HCT116 (cell line): ENCODE data around the gene ACADSB.

Experiments used
- EZH2 ChIP-seq: fragments of 200-600 bp; sonication (generic); IDR thresholded peaks from 2 replicates; pipeline ENCODE4 v1.6.1; 2017; ENCODE audit warnings: antibody characterized with exemption, mixed run types
- POLR2AphosphoS5 ChIP-seq: IDR thresholded peaks from 2 replicates; pipeline ENCODE4 v1.6.1; 2011; ENCODE audit warnings: mild to moderate bottlenecking, low read depth, low read length, moderate library complexity
- TF ChIP-seq, protein P1 (sequence below), 3 experiments: fragments of 200-600 bp in 1 of 3; sonication (generic) in 1 of 3; IDR thresholded peaks in 2 of 3; conservative IDR thresholded peaks in 1 of 3; 2 replicates each; pipeline ENCODE4 v1.5.1; 2012 to 2017; ENCODE audit warnings: low read depth in 2 of 3, low read length in 2 of 3, antibody characterized with exemption in 1 of 3, borderline replicate concordance in 1 of 3, control low read depth in 1 of 3, mild to moderate bottlenecking in 1 of 3, mixed read lengths in 1 of 3, mixed run types in 1 of 3, moderate library complexity in 1 of 3; ENCODE audit not compliant: insufficient read depth in 1 of 3
- TF ChIP-seq, protein P2 (sequence below): IDR thresholded peaks from 2 replicates; pipeline ENCODE4 v1.6.1; 2012; ENCODE audit warnings: low read depth

DNA sequence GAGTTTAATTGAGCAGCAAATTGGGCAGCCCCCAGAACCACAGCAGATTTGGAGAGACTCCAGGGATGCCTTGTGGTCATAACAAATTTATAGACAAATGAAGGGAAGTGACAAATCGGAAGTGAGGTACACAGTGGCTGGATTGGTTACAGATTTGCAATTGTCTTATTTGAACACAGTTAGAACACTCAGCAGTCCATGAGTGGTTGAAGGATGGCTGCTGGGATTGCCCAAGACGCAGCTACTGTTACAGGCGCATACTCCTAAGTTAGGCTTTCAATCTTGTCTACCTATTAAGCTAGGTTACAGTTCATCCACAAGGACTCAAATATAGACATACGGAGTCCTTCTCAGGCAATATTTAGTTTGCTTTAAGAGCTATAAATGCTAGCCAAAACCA is 7.4 kb downstream of the ACADSB start:
- TF ChIP-seq, protein P1, sequence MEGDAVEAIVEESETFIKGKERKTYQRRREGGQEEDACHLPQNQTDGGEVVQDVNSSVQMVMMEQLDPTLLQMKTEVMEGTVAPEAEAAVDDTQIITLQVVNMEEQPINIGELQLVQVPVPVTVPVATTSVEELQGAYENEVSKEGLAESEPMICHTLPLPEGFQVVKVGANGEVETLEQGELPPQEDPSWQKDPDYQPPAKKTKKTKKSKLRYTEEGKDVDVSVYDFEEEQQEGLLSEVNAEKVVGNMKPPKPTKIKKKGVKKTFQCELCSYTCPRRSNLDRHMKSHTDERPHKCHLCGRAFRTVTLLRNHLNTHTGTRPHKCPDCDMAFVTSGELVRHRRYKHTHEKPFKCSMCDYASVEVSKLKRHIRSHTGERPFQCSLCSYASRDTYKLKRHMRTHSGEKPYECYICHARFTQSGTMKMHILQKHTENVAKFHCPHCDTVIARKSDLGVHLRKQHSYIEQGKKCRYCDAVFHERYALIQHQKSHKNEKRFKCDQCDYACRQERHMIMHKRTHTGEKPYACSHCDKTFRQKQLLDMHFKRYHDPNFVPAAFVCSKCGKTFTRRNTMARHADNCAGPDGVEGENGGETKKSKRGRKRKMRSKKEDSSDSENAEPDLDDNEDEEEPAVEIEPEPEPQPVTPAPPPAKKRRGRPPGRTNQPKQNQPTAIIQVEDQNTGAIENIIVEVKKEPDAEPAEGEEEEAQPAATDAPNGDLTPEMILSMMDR (IDR thresholded peaks at IDR 0.05 in 2 of 3, conservative IDR thresholded peaks at IDR 0.05 in 1 of 3; ENCODE audit: borderline replicate concordance in 1 of 3, insufficient read depth in 1 of 3, low read depth in 2 of 3, low read length in 2 of 3): no peak
- TF ChIP-seq, protein P2, sequence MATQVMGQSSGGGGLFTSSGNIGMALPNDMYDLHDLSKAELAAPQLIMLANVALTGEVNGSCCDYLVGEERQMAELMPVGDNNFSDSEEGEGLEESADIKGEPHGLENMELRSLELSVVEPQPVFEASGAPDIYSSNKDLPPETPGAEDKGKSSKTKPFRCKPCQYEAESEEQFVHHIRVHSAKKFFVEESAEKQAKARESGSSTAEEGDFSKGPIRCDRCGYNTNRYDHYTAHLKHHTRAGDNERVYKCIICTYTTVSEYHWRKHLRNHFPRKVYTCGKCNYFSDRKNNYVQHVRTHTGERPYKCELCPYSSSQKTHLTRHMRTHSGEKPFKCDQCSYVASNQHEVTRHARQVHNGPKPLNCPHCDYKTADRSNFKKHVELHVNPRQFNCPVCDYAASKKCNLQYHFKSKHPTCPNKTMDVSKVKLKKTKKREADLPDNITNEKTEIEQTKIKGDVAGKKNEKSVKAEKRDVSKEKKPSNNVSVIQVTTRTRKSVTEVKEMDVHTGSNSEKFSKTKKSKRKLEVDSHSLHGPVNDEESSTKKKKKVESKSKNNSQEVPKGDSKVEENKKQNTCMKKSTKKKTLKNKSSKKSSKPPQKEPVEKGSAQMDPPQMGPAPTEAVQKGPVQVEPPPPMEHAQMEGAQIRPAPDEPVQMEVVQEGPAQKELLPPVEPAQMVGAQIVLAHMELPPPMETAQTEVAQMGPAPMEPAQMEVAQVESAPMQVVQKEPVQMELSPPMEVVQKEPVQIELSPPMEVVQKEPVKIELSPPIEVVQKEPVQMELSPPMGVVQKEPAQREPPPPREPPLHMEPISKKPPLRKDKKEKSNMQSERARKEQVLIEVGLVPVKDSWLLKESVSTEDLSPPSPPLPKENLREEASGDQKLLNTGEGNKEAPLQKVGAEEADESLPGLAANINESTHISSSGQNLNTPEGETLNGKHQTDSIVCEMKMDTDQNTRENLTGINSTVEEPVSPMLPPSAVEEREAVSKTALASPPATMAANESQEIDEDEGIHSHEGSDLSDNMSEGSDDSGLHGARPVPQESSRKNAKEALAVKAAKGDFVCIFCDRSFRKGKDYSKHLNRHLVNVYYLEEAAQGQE: no peak
- TF ChIP-seq POLR2AphosphoS5: no peak
- no peak for TF ChIP-seq EZH2
